ENCODE results near the gene SP8.

GRCh38 chr7:20795881-20796280 lies 9.2 kb upstream of the SP8 start:
- TF ChIP-seq CTCF (IDR thresholded peaks at IDR 0.05) (no peak), POLR2A (IDR thresholded peaks at IDR 0.05) (no peak)
